Activated gamma-delta T cell (primary cell): ENCODE data around the gene TPSD1.
"Not testable (repeated sequence)": the region's sequence is repeated elsewhere in the genome, so short reads cannot be mapped to it uniquely, and the experiment has no call there.

Source experiments
- DNase-seq: peaks from one replicate; lab custom pipeline; 2025; lab: John Stamatoyannopoulos, UW

The TPSD1 gene

DNA sequence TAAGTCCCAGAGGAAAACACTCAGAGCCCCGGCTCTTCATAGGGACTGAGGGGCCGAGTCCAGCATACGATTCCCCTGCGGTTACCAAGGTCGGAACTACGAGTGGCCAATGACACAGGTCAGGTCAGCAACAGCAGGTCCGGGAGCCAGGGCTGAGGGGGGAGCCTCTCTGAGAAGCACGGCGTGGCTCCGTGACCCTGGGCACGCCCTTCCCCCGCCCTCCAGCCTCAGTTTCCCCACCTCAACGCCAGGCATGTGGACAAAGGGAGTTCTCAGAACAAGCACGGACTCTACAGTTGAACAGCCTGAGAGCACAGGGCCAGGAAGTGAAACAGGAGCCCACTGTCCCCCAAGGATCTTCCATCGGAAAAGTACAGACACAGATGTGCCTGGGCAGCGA, 25.6 kb downstream of the TPSD1 start:
- DNase-seq = no peak

DNA sequence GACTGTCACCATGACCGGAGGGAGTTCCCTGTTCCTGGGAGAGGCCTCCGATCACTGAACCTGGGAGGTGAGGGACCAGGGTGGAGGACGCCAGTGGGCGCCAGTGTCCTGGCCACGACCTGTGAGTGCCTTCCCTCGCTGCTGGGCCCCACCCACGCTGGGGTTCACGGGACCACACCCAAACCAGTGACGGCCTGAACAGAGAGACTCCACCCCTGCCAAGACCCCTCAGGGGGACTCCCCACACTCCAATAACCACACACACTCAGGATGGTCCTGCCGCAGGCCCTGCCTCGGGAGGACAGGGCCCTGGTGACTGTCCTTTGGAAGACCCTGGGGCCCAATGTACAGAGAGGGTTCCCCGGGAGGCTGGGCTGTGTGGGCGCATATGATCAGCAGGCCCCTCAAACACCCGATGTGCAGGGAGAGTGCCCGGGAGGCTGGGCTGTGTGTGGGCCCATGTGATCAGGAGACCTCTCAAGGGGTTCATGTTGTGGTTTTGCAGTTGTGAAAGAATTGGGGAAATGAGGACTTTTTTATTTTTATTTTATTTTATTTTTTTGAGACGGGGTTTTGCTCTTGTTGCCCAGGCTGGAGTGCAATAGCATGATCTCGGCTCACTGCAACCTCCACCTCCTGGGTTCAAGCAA, 26.6 kb downstream of the TPSD1 start:
- DNase-seq = no peak

DNA sequence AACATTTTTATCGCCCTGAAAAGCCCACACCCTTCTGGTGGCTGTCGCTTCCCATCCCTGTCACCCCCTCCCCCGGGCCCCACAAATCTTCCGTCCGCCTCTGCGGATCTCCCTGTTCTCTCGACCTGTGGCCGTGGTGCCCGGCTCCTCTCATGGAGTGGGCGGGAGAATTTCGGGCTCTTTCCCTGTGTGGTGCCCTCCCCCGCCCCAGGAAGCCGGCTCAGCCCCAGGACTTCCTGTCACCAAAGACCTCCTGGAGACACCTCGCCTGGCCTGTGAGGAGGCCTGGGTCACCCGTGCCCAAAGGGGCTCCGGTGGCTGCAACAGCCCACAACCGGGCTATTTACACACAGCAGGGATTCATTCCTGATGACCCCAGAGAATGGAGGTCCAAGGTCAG, 27.4 kb downstream of the TPSD1 start:
- no peak for DNase-seq

DNA sequence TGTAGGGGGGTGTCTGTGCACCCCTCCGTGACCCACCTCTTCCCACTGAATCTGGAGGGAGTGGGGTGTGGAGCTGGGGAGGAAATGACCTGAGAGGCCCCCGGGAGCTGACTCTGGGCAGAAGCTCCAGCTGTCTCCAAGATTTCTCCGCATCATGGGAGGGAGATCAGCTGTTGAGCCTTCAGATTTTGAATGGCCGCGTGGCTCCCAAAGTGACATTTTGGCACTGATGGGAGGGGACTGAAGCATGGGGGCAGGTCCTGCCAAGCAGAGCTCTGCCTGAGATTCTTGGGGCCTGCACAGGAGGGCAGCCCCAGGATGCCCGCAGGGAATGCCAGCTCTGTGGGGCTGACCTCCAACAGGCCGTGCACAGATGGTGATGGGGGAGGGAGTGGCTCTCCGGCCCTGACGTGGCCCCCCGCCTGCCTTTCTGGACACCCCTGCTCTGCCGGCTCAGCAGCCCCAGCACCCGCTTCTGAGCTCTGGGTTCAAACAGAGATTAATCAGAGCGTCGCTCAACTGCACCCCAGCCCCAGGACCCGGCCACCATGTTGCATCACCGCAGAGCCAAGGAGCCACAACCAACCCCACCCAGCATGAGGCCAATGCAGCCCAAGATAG, 28.2 kb downstream of the TPSD1 start:
- DNase-seq = no peak

DNA sequence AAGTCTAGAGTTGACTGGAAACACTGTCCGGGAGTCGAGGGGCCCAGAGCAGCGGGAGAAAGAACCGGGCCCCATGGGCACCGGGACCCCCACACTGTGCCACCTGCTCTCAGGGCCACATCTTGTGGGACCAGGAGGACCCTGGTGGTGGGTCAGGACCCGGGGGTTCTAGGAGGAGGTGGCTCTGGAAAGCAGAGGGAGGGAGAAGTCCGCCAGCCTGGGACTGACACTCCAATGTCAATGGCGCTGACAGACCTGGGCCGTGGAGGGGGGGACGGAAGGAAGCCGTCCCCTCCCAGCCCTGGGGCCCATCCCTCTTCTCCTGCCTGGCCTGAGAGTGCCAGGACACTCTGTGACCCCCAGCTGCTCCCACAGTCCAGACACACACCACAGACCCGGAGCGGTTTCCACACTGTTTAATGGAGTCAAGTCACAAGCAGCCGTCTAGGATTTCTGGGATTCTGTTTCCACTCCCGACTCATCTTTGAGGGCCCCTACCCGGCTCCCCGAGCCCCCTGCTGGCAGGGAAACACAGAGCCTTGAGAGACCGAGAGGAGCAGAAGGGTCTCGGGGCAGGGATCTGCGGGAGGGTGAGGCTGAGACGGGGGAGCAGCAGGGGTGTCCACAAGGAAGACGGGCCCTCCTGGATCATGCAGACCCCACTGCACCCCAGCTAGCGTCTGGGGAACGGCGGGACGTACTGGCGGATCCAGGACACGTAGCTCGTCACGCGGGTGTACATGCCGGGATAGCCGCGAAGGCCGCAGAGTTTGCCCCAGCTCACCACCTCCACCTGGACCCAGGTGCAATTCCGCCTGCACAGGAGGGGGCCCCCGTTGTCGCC, 30.0 kb downstream of the TPSD1 start:
- no peak for DNase-seq

DNA sequence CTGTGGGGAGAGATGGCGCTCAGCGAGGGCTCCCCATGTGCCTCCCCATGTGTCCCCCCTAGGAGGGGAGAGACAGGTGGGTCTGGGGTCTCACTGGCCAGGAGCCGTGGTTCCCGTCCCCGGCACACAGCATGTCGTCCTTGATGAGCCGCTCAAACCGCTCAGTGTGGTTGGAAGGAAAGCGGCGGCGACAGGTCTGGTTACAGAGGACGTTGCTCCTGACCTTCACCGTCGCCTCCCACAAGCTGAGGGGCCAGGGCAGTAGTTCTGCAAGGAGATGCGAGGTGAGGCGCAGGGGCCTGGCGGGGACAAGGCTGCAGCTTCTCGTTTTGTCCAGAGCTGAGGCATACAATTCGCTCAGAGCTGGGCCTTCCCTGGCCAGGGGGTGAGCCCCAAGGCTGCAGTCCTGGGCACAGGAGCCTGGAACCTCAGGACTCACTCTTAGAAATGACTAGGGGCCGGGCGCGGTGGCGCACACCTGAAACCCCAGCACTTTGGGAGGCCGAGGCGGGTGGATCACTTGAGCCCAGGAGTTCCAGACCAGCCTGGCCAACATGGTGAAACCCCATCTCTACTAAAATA, 30.7 kb downstream of the TPSD1 start:
- DNase-seq = no peak

DNA sequence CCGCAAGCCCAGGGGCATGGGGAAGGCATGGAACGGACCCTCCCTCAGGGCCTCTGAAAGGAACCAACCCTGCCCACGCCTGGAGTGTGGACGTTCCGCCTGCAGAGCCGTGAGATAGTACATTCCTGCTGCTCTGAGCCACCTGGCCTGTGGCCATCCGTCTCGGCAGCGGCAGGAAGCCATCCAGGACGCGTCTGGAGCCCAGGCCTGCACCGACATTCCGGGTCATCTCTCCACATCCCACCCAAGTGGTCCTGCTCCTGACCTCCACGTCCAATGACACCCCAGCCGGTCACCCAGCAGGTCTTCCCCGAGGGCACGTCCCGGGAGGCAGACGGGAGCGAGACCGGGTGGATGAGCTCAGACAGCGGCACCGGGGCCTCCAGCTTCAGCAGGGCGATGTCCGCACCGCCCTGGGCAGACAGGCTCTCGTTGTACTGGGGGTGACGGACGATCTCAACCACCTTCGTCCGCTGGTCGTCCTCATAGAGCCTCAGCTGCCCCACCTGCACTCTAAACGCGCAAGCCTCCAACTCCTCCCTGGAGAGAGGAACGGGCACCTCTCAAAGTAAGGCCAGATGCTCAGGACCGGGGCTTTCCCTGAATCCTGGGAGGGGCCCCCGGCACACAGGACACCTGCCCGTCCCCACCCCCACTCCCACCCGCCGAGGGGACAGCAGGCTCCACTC, 32.3 kb downstream of the TPSD1 start:
- no peak for DNase-seq

DNA sequence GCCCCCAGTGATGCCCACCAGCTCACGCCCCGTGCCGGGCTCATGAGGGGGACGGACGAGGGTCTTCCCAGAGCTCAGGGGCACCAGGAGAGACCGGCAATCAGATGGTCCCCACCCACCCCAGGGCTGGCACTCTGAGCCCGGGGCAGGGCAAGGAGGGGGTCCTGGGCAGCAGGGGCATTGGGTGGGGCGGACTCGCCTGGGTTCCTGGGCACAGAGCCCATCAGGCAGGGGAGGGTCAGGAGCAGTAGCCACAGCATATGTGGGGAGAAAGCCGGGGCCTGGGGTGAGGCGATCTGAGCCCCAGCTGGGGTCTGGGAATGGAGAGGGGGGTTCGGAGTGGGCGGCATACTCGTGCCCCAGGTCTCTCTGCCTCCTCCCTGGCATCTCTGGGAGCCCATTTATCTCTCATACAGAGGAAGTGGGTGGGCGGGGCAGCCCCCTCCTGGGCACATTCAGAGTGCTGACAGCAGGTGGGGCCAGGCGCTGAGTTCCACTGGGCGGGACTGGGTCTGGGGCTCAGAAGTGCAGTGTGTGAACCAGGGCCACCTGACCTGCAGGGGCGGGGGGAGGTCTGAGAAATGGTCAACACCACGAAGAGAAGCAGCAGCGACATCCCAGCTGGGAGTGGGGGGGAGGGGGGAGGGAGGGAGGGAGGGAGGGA, 33.1 kb downstream of the TPSD1 start:
- DNase-seq = no peak

DNA sequence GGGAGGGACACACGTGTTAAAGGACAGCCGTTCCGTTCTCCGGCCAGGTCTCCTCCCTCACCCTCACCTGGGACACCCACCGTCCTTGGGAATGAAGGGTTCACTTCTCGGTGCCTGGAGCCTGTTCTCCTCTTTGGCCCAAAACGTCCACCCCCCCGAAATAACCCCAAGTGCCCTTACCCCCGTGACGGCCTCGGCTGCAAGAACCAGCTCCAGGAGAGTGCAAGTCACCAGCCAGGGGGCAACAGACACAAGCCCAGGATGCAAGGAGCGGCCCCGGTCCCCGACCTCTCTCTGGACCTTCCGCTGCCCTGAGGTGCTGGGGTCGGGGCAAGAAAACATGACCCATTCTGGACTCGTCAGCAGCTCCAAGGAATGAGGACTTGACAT, 33.6 kb downstream of the TPSD1 start:
- DNase-seq = no peak

DNA sequence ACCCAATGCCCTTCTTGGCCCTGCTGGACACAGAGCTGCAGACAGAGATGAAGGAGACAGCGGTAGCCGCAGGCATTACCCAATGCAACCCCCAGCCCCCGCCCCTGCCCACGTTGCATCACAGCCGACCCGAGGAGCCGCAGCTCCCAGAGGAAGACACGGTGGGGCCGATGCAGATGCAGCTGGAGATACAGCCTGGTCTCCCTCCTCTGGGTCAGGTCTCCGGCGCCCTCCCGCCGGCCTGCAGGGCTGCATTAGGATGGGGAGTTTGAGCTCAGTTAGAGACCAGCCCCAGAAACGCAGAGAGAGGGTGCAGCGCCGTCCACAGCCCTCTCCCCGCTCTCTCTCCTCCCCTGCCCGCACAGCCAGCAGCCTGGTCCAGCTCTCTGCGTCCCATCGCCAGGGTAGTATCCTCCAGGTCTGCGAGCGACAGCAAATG, 34.2 kb downstream of the TPSD1 start:
- no peak for DNase-seq

DNA sequence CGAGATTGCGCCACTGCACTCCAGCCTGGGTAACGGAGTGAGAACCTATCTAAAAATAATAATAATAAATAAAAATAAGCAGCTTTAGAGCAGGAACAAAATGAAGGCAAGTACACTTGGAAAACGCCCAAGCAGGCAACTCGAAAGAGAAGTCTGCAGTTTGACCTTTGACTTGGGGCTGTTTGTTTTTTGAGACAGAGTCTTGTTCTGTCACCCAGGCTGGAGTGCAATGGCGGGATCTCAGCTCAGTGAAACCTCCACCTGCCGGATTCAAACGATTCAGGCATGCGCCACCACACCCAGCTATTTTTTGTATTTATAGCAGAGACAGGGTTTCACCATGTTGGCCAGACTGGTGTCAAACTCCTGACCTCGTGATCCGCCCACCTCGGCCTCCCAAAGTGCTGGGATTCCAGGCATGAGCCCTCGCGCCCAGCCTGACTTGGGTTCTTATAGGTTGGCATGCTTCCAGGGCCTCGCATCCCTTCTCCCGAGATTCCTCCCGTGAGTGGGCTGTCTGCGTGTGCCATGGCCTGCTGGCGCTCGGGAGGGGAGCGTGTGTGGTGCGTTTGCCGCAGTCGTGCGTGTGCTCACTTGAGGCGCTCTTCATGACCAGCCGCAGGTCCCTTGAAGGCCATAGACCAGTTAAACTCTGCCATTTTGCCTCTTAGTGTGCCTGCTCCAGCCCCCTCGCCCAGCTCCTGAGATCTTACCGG, 35.1 kb downstream of the TPSD1 start:
- no peak for DNase-seq

DNA sequence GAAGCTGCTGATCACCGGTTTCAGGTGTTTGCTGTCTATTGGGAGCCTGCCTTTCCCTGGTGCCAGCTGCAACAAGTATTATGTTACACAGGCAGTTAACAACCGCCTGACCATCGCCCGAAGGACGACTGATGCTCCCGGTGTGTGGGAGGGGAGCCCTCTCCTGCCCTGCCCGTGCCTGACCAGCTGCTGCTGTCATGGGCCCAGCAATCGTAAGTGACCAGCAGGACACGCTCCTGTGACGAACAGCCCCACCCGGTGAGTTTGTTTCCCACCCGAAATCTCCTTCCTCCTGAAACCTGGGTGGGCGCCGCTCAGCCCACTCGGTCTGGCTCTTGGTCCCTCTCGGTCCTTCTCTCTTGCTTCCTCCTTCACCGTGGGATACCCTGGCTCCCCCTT, 35.7 kb downstream of the TPSD1 start:
- no peak for DNase-seq

DNA sequence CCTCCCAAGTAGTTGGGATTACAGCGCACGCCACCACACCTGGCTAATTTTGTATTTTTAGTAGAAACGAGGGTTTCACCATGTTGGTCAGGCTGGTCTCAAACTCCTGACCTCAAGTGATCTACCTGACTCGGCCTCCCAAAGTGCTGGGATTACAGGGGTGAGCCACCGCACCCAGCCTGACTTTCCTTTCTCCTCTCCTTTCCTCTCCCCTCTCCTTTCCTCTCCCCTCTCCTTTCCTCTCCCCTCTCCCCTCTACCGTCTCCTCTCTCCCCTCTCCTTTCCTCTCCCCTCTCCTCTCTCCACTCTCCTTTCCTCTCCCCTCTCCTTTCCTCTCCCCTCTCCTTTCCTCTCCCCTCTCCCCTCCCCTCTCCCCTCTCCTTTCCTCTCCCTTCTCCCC, 36.3 kb downstream of the TPSD1 start:
- not testable (repeated sequence) for DNase-seq

DNA sequence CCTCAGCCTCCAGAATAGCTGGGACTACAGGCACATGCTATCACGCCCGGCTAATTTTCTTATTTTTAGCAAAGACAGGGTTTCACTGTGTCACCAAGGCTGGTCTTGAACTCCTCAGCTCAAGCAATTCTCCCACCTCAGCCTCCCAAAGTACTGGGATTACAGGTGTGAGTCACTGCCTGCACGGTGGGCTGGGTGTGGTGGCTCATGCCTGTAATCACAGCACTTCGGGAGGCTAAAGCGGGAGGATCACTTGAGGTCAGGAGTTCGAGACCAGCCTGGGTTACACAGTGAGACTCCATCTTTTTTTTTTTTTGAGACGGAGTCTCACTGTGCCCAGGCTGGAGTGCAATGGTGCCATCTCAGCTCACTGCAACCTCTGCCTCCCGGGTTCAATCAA, 36.9 kb downstream of the TPSD1 start:
- DNase-seq = not testable (repeated sequence)

DNA sequence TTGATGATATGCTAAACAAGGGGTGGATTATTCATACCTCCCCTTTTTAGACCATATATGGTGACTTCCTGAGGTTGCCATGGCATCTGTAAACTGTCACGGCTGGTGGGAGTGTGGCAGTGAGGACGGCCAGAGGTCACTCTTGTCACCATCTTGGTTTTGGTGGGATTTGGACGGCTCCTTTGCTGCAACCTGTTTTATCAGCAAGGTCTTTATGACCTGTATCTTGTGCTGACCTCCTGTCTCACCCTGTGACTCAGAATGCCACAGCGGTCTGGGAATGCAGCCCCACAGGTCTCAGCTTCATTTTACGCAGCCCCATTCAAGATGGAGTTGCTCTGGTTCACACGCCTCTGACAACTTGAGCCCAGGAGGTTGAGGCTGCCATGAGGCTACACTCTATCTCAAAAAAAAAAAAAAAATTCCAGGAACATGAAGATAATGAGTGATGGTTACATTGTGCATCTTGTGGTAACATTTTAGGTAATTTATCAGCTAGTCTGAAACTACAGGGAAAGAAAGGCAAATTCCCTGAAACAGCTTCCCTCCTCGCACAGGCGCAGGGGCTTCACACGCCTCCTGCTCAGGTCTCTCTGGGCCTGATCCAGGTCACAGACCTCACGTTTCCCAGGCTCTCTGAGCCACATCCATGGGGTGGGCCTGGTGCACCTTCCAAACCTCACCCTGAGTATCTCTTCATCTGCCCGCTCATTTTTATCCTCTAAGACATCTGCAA, 38.2 kb downstream of the TPSD1 start:
- DNase-seq = no peak

DNA sequence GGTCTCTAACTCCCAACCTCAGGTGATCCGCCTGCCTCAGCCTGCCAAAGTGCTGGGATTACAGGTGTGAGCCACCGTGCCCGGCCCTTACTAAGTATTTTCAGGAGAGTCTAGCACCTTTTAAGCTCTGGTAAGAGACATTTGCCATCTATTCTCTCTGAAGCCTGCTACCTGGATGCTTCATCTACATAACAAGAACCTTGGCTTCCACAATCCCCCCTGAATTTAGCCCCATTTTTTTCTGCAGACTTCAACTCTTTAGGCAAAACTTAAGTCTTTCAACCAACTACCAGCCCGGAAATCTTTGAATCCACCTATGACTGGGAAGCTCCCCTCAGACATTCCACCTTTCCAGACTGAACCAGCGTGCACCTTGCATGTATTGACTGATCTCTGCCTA, 39.6 kb downstream of the TPSD1 start:
- no peak for DNase-seq

DNA sequence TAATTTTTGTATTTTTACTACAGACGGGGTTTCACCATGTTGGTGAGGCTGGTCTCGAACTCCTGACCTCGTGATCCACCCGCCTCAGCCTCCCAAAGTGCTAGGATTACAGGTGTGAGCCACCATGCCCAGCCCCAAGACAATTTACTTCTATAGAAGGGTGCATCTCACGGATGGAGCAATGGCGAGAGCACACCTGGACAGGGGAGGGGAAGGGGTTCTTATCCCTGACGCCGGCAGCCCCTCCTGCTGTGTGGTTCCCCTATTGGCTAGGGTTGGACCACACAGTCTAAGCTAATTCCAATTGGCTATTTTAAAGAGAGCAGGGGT, 40.8 kb downstream of the TPSD1 start:
- DNase-seq = not testable (repeated sequence)

DNA sequence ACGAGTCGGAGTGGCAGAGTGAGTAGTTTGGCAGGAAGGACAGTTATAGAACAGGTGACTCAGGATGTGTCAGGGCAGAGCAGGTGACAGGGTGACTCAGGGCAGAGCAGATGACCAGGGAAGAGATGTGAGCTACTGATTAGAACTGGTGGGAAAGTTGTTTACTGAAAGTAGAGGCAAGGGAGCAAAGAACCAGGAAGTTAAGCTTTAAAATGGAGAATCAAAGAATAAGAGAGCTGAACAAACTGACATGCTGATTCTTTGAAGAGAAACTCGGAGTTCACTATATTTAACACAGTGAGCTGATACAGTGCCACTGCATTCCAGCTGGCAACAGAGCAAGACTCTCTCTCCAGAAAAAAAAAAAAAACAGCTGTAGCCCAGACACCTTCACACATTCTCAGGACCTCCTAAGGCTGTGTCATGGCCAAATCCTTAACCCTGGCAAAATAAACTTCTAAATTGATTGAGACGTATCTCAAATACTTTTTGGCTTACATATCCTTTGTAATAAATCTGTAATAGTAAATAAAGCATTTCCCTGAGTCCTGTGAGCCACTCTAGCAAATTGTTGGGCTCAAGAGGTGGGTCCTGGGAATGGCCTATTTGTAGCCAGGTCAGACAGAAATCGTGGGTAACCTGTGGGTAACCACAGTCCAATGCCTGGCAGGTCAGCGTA, 41.3 kb downstream of the TPSD1 start:
- DNase-seq = no peak

DNA sequence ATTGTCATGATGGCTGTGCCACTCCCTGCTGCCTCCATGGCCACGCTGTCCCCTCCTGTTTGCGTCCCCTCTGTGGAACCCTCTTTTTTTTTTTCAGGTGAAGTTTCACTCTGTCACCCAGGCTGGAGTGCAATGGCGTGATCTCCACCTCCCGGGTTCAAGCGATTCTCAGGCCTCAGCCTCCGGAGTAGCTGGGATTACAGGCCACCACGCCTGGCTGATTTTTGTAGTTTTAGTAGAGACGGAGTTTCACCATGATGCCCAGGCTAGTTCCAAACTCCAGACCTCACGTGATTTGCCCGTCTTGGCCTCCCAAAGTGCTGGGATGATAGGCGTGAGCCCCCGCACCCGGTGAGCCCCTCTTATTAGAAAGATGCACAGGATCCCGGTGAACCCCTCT, 42.5 kb downstream of the TPSD1 start:
- no peak for DNase-seq
